H9 (cell line): ENCODE results near the gene MAPK6. TPM values are rescaled to one million over a fixed set of nuclear protein-coding genes. Genes with fewer than 3 reads are reported as not detected.

ENCODE experiments used
- DNase-seq: peaks from one replicate; pipeline ENCODE4 v3.0.0-alpha.2; 2017
- H2AFZ ChIP-seq: one replicate; pipeline ENCODE4 v1.6.1; 2013; ENCODE audit warnings: mild to moderate bottlenecking, low read length, control low read depth, moderate library complexity
- H2AK5ac ChIP-seq: 2 replicates; pipeline ENCODE4 v1.6.1; 2013; ENCODE audit warnings: low read length, control low read depth, mixed read lengths; ENCODE audit not compliant: insufficient read length
- H2BK120ac ChIP-seq: one replicate; pipeline ENCODE4 v1.6.1; 2013; ENCODE audit warnings: low read depth, mild to moderate bottlenecking, low read length, control low read depth, inconsistent platforms; ENCODE audit not compliant: poor library complexity, severe bottlenecking
- H2BK12ac ChIP-seq: 2 replicates; pipeline ENCODE4 v1.6.1; 2013; ENCODE audit warnings: low read length, control low read depth, mixed read lengths, low read depth; ENCODE audit not compliant: insufficient read length
- H2BK15ac ChIP-seq: 2 replicates; pipeline ENCODE4 v1.6.1; 2013; ENCODE audit warnings: low read depth, low read length, control low read depth
- H2BK20ac ChIP-seq: one replicate; pipeline ENCODE4 v1.6.1; 2013; ENCODE audit warnings: low read depth, mild to moderate bottlenecking, low read length, control low read depth, inconsistent platforms; ENCODE audit not compliant: poor library complexity, severe bottlenecking
- H2BK5ac ChIP-seq: 2 replicates; pipeline ENCODE4 v1.6.1; 2013; ENCODE audit warnings: low read length, control low read depth, mixed read lengths; ENCODE audit not compliant: insufficient read length
- H3K14ac ChIP-seq: 2 replicates; pipeline ENCODE4 v1.6.1; 2013; ENCODE audit warnings: low read length, control low read depth; ENCODE audit not compliant: insufficient read depth
- H3K18ac ChIP-seq: 2 replicates; pipeline ENCODE4 v1.6.1; 2013; ENCODE audit warnings: low read depth, mild to moderate bottlenecking, mixed read lengths, low read length, control low read depth; ENCODE audit not compliant: insufficient read length
- H3K23ac ChIP-seq: 2 replicates; pipeline ENCODE4 v1.6.1; 2013; ENCODE audit warnings: low read length, control low read depth, mixed read lengths, low read depth; ENCODE audit not compliant: insufficient read length
- H3K23me2 ChIP-seq: 2 replicates; pipeline ENCODE4 v1.6.1; 2013; ENCODE audit warnings: low read depth, mild to moderate bottlenecking, mixed read lengths, low read length, control low read depth; ENCODE audit not compliant: insufficient read length, poor library complexity, severe bottlenecking
- H3K27ac ChIP-seq: 2 replicates; pipeline ENCODE4 v1.5.1; 2013; ENCODE audit warnings: low read length, control low read depth, mixed read lengths, low read depth; ENCODE audit not compliant: insufficient read length
- H3K27me3 ChIP-seq: 2 replicates; pipeline ENCODE4 v1.6.1; 2013; ENCODE audit warnings: low read length, control low read depth, inconsistent platforms; ENCODE audit not compliant: insufficient read depth
- H3K4ac ChIP-seq: 2 replicates; pipeline ENCODE4 v1.6.1; 2013; ENCODE audit warnings: low read depth, mild to moderate bottlenecking, control low read depth, inconsistent platforms, low read length, moderate library complexity
- H3K4me1 ChIP-seq: 2 replicates; pipeline ENCODE4 v1.6.1; 2013; ENCODE audit warnings: low read length, control low read depth, inconsistent platforms; ENCODE audit not compliant: insufficient read depth
- H3K4me2 ChIP-seq: 2 replicates; pipeline ENCODE4 v1.6.1; 2013; ENCODE audit warnings: low read length, control low read depth, mixed read lengths; ENCODE audit not compliant: insufficient read length, insufficient read depth
- H3K56ac ChIP-seq: 2 replicates; pipeline ENCODE4 v1.6.1; 2013; ENCODE audit warnings: low read depth, mild to moderate bottlenecking, mixed read lengths, low read length, control low read depth; ENCODE audit not compliant: insufficient read length
- H3K79me1 ChIP-seq: 2 replicates; pipeline ENCODE4 v1.6.1; 2013; ENCODE audit warnings: low read depth, mild to moderate bottlenecking, moderate library complexity, low read length, control low read depth, inconsistent platforms; ENCODE audit not compliant: insufficient read depth, poor library complexity, severe bottlenecking
- H3K79me2 ChIP-seq: 2 replicates; pipeline ENCODE4 v1.6.1; 2013; ENCODE audit warnings: low read length, control low read depth, inconsistent platforms; ENCODE audit not compliant: insufficient read depth
- H3K9ac ChIP-seq: 2 replicates; pipeline ENCODE4 v1.6.1; 2013; ENCODE audit warnings: low read length, control low read depth, mixed read lengths; ENCODE audit not compliant: insufficient read length; ENCODE audit errors: extremely low read depth
- H3K9me3 ChIP-seq: one replicate; pipeline ENCODE4 v1.6.1; 2013; ENCODE audit warnings: low read depth, low read length, inconsistent platforms; ENCODE audit not compliant: control insufficient read depth
- H3T11ph ChIP-seq: one replicate; pipeline ENCODE4 v1.6.1; 2013; ENCODE audit warnings: mild to moderate bottlenecking, low read length, control low read depth, inconsistent platforms
- H4K20me1 ChIP-seq: one replicate; pipeline ENCODE4 v1.6.1; 2013; ENCODE audit not compliant: control insufficient read depth, insufficient read length, insufficient read depth
- H4K5ac ChIP-seq: 2 replicates; pipeline ENCODE4 v1.6.1; 2013; ENCODE audit warnings: low read depth, mild to moderate bottlenecking, mixed read lengths, low read length, control low read depth; ENCODE audit not compliant: insufficient read length
- H4K8ac ChIP-seq: replicated peaks from 2 replicates; pipeline ENCODE4 v1.6.1; 2013; ENCODE audit warnings: low read length, control low read depth, mixed read lengths, low read depth; ENCODE audit not compliant: insufficient read length
- H4K91ac ChIP-seq: 2 replicates; pipeline ENCODE4 v1.6.1; 2013; ENCODE audit warnings: low read depth, mild to moderate bottlenecking, moderate library complexity, mixed read lengths, low read length, control low read depth; ENCODE audit not compliant: insufficient read length
- H3K27ac Mint-ChIP-seq, 3 experiments: 2 replicates in 2 of 3; 3 replicates in 1 of 3; pipeline ENCODE4 v1.8.0; 2020 to 2021; ENCODE audit warnings: mixed read lengths in 3 of 3, mild to moderate bottlenecking in 1 of 3, moderate library complexity in 1 of 3
- H3K27me3 Mint-ChIP-seq: 2 replicates; pipeline ENCODE4 v1.8.0; 2021; ENCODE audit warnings: low read depth, mild to moderate bottlenecking, moderate library complexity, mixed read lengths
- H3K36me3 Mint-ChIP-seq, 3 experiments: 2 replicates in 2 of 3; 3 replicates in 1 of 3; pipeline ENCODE4 v1.8.0; 2020 to 2021; ENCODE audit warnings: low read depth in 3 of 3, mixed read lengths in 3 of 3; ENCODE audit not compliant: insufficient read depth in 1 of 3
- H3K4me1 Mint-ChIP-seq, 2 experiments: 2 replicates each; pipeline ENCODE4 v1.8.0; 2020; ENCODE audit warnings: mixed read lengths in 2 of 2
- H3K4me3 Mint-ChIP-seq, 2 experiments: 2 replicates in 1 of 2; 3 replicates in 1 of 2; pipeline ENCODE4 v1.8.0; 2020 to 2021; ENCODE audit warnings: mild to moderate bottlenecking in 2 of 2, mixed read lengths in 2 of 2, moderate library complexity in 1 of 2
- H3K9me3 Mint-ChIP-seq, 2 experiments: 2 replicates in 1 of 2; 3 replicates in 1 of 2; pipeline ENCODE4 v1.8.0; 2020; ENCODE audit warnings: mild to moderate bottlenecking in 2 of 2, mixed read lengths in 2 of 2, moderate library complexity in 1 of 2
- CTCF ChIP-seq: fragments of 200-600 bp; sonication (generic); conservative IDR thresholded peaks from 3 replicates; pipeline ENCODE4 v1.8.0; 2021; ENCODE audit warnings: antibody characterized with exemption, mild to moderate bottlenecking
- WGBS: extraction: QIAGEN DNeasy Blood & Tissue Kit; methylation state at CpG from one replicate; pipeline ENCODE4 v1.1.7; 2013; ENCODE audit warnings: missing lambda C conversion rate, low lambda C conversion rate, mixed read lengths; ENCODE audit not compliant: insufficient read length; ENCODE audit errors: extremely low coverage; 5-methylcytosine and 5-hydroxymethylcytosine counted together
- total RNA-seq: library from RNA; stranded (reverse); gene quantifications from 2 replicates; pipeline ENCODE4 v1.2.1, GENCODE V29; 2021

The MAPK6 gene
- total RNA-seq, 1 experiment from 2014 or later, result 88.6 TPM

- peak overlapping the region; percentile 73; the same call in 1 of the 2 replicates for H3K4ac ChIP-seq
These were observed 1.4 kb downstream of the MAPK6 start for GRCh38 chr15:52020221-52021085.

More at GRCh38 chr15:52020221-52021085, 1.4 kb downstream of the MAPK6 start:
- Histone ChIP-seq H4K91ac (no peak overlapping the region), H2BK12ac (no peak overlapping the region), H2AFZ (no peak overlapping the region), H3K79me1 (peaks cover 7% of the 10 kb centered on the region), H4K8ac (no peak overlapping the region), H3K27ac (peak overlapping the region; percentile 71), H3K14ac (peak overlapping the region; percentile 90; the same call in 1 of the 2 replicates), H2BK5ac (no peak overlapping the region), H3K56ac (peak overlapping the region; percentile 91), H3K23ac (no peak overlapping the region), H3K18ac (peak overlapping the region; percentile 84), H3K9me3 (no peaks in the 10 kb centered on the region), H3K79me2 (peaks cover 34% of the 10 kb centered on the region; the same call in 1 of the 2 replicates), H2AK5ac (no peak overlapping the region), H4K5ac (no peak overlapping the region), H3K4me2 (peak overlapping the region; percentile 99), H4K20me1 (no peaks in the 10 kb centered on the region), H2BK20ac (no peak overlapping the region), H2BK15ac (no peak overlapping the region), H3K23me2 (peaks cover 6% of the 10 kb centered on the region), H3K4me1 (no peaks in the 10 kb centered on the region; the same call in 1 of the 2 replicates), H3K27me3 (no peaks in the 10 kb centered on the region), H2BK120ac (no peak overlapping the region), H3K9ac (peak overlapping the region; percentile 94), H3T11ph (no peak overlapping the region)
- no peak for DNase-seq
- peaks cover 1% of the 10 kb centered on the region; the same call in 1 of the 2 replicates for H3K27me3 Mint-ChIP-seq
- H3K9me3 Mint-ChIP-seq, result peaks cover 4 to 5% of the 10 kb centered on the region in 2 experiments; a peak in 2 of 5 replicates
- TF ChIP-seq CTCF, result no peak
- H3K36me3 Mint-ChIP-seq, result peaks cover 0 to 10% (median 0%) of the 10 kb centered on the region in 3 experiments; a peak in 4 of 7 replicates
- peak overlapping the region; percentile 80 to 89 for H3K4me3 Mint-ChIP-seq
- WGBS, result no CpG with 5 or more reads among the region's 10 CpGs
- H3K4me1 Mint-ChIP-seq, result peaks cover 38 to 53% of the 10 kb centered on the region in 2 experiments
- H3K27ac Mint-ChIP-seq, result peak overlapping the region; percentile 82 to 96 (median 87)
